ENCODE measurements around the gene ATOH8.

The ATOH8 gene

GRCh38 chr2:85718885-85719492 is 34.8 kb upstream of the ATOH8 start:
- no peak for DNase-seq (ENCODE audit: low spot score)

DNA sequence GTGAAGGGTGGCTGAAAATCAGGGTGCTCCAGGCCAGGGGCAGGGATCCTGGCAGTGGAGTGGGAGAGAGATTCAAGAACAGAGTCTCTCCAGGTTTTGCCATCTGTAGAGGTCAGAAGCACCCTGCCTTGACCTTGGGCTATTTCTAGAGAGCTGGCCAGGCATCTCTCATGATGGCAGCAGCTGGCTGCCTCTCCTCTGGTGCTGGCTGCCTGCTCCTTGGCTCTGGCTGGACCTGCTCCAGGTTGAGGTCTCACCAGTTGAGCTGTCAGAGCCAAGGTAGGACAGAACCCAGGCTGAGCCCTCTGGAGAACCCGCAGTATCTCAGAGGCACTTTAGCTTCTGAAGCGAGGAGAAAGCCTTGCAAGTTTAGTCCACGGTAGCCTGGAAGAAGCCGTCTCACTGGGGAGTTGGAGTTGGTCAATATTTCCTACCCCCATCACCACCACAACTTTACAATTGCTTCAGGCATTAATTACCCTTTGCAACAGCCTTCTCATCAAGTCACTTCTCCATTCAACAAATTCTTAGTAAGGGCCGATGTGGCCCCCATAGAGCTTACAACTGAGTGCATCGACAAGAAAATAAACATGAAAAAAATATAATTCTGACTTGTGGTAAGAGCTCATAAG is 34.1 kb upstream of the ATOH8 start:
- no peak for DNase-seq (ENCODE audit: low spot score)

DNA sequence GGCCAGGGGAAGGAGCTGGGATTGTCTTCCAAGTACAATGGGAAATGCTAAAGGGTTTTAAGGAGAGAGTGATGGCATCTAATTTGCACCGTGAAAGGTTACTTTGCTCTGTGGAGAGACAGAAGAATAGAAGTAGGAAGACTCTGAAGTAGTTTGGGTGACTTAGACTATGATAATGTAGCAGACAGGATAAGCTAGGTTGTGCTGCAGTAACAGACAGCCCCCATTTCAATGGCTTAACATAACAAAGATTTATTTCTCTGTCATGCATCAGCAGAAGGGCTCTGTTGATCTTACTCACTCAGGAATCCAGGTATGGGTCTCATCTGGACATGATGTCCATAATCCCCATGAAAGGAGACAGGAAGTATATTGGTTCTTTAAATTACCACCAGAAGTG is 33.3 kb upstream of the ATOH8 start:
- no peak for DNase-seq (ENCODE audit: low spot score)

DNA sequence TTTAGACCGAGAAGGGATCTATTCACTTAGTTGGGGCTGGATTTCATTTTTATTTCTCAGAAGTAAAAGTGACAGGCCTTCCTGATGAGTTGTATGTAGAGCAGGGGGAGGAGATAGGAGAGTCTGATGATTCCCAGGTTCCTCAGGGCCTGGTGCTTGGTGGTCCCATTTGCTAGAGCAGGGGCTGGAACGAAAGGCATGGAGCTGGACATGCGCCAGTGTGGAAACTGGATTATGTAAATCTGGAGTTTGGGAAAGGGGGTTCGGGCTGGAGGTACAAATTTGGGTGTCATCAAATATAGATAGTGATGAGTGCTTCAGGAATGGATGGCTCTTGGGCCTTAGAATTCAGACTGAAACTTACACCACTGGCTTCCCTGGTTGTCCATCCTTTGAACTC is 32.1 kb upstream of the ATOH8 start:
- DNase-seq (ENCODE audit: low spot score): no peak

GRCh38 chr2:85722519-85722918 is 31.3 kb upstream of the ATOH8 start:
- DNase-seq (ENCODE audit: low spot score): no peak

GRCh38 chr2:85723707-85724360 is 30.0 kb upstream of the ATOH8 start:
- peak; percentile 59 for DNase-seq (ENCODE audit: low spot score)

DNA sequence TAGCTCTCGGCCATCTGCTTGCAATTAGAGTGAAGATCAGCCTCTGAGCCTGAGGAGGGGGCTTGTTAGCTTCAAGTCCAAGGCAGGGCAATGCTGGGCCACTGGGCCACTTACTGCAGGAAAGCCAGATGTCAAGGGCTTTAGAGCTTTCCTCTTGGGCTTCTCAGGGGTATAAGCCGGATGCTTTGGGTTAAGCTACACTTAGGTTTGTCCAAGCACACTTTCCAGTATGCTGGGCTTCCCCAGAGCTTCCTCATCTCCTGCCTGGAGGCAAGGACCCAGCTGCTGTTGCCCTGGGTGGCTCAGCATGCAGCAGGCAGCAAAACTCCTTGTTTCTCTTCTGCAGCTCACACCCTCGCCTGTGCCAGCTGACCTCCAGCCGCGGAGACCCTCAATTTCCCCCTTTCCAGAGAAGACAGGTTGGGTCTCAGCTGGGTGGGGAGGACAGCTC is 29.0 kb upstream of the ATOH8 start:
- DNase-seq (ENCODE audit: low spot score): no peak

- DNase-seq (ENCODE audit: low spot score): no peak
These were observed 28.3 kb upstream of the ATOH8 start for GRCh38 chr2:85725451-85725850.

GRCh38 chr2:85727798-85728197 is 26.0 kb upstream of the ATOH8 start:
- no peak for DNase-seq (ENCODE audit: low spot score)

- DNase-seq (ENCODE audit: low spot score): no peak
These were observed 25.4 kb upstream of the ATOH8 start for GRCh38 chr2:85728342-85728741.

DNA sequence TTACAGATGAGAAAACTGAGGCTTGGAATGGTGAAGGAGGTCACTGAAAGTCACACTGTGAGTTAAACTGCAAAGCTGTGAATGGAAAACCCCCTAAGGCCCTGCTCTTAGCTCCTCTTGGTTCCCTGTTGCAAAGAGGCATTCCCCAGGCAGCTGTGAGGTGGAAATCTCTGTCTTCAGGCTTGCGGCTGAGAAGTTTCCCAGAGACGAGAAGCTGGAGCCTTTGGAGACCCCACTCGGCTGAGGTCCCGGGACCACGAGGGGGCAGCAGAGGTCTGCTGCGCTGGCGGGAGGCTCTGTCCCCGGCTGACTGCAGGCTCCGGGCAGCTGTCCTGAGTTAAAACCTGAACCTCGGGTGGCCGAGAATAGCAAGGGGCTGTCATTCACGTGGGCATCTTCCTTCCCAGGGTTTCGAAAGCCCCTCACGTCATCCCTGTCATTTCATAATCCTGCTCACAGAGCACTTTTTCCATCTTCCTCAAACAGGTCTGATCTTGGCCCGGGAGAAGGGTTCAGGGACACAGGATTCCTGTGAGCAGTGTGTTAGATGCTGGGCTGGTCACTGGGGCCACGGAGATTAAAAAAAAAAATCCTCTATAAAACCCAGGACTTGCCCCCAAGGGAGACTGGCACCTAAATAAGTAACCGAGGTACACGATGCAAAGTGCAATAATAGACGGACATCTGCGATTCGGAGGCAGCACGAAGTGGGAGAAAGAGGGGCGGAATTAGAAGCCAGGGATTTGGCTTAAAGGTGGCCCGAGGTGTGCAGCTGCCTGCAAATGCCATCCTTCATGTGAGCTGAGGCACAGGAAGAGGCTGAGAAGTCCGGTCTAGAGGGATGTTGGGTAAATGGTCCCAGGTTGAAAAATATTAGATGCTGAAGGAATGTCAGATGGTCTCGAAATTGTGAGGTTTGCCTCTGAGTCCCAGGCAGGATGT is 24.6 kb upstream of the ATOH8 start:
- peak; percentile 91 for DNase-seq (ENCODE audit: low spot score)

DNA sequence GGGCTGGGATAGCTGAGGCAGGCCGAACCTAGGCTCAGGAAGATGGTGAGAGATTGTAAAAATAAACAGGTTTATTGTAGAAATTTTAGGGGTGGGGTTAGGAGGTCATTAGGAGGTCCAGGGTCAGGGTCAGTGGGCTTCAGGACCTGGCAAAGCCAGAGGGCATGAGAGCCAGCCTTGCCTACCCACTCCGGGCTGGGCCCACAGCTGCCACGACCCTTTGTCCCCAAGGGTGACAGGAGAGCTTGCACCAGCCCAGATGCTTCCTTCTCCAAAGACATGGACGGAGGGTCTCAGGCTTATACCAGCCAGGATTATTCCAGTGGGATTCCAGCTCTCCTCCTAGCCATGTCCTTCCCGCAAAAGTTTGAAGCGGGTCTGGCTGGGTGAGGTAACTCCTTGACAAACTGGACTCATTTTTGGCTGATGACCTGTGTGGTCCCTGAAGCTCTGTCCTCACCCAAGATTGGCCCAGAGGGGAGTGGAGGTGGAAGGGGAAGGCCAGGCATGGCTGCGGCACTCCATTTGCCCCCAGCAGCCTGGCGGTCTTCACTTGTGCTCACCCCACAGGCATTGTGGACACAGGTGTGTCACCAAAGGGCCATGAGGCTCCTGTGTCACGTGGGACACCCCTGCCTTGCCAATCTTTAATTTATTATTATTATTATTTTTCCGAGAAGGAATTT is 23.8 kb upstream of the ATOH8 start:
- no peak for DNase-seq (ENCODE audit: low spot score)

DNA sequence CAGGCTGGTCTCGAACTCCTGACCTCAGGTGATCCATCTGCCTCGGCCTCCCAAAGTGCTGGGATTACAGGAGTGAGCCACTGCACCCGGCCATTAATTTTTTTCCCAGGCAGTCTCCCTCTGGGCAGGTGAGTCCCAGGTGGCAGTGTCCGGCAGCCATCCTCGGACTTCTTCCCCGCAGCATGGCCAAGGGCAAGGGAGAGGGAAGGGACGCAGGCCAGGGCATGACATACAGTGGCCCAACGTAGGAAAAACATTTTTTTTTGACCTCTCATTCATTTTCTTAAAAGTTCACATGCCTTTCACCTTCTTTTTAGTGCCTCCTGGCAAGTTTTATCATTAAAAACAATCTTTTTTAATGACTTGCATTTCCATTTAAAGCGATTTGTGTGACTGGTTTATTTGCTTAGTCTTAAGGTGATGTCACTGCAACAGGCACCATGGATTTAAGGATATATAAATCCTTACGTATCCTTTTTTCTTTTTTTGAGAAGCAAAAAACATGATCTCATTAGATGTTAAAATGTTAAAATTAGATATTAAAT is 23.0 kb upstream of the ATOH8 start:
- DNase-seq (ENCODE audit: low spot score): no peak

DNA sequence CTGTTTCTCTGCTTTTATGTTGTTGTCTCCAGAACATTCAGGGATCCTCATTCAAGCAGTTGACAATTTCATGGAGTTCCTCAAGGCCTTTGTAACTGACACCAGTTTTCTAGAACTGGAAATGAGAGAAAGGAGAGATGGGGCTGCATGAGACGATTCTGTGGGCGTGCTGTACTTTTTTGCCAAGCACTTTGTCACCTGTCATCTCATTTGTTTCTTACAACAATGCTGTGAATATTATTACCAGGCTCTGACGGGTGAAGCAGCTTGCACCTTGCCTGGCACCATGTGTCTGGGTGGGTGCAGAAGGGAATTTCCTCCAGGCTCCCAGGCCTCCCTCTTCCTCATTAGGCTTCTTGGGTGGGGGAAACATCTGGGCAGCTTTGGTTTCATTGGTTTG is 22.2 kb upstream of the ATOH8 start:
- DNase-seq (ENCODE audit: low spot score): no peak

GRCh38 chr2:85732467-85733120 is 21.2 kb upstream of the ATOH8 start:
- no peak for DNase-seq (ENCODE audit: low spot score)

GRCh38 chr2:85733121-85733960 is 20.4 kb upstream of the ATOH8 start:
- peak; percentile 51 for DNase-seq (ENCODE audit: low spot score)

DNA sequence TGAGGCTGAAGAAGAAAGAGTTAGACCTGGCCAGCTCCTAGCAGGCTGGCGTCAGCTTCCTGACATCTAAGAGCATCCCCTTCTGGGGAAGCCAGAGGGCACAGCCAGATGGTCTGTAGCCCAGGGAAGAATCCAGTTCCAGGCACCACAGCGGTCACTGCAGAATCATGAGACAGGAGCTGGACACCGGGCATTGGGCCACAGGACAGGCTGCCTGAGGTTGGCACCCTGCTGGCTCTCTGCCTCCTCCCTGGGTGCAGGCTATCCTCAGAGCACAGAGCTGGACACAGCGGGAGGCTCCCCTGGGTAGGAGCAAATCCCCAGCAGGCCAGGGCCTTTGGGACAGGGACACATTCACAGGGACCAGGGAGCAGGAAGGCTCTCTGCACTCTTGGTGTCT is 19.8 kb upstream of the ATOH8 start:
- no peak for DNase-seq (ENCODE audit: low spot score)

DNA sequence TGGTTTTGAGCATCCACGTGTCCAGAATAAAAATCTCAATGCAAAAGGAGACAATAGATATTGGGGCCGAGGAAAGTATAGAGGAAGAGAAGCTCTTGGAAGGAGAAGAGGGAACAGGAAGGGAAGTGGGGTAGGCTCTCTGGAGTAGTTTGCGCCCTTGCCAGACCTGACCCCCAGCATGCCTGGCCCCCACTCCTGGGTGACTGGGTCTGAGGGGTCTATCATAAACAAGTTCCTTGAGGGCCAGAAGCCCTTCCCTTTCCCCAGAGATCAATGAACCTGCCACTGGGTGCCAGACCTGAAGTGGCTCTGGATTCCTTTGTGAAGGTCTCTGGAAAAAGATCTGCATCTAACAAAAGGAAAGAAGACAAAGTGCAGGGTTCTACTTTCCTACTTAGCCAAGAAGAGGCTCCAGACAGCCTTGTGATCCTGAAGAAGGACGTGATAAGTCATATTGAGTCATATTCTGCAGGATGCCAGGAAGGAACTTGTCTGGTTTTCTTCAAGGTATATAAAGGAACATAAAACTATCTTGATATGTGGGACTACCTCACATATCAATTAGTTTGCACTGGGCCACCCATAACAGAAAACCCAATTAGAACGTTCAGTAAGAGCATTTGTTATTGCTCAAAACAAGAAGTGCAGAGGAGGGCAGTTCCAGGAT is 18.7 kb upstream of the ATOH8 start:
- no peak for DNase-seq (ENCODE audit: low spot score)

- DNase-seq (ENCODE audit: low spot score): no peak
These were observed 18.1 kb upstream of the ATOH8 start for GRCh38 chr2:85735691-85736090.

Data from AG08395 (cell line).